A673 (cell line): Measurements from ENCODE around the gene FNBP1.

Experiments
- CTCF ChIP-seq: fragments of 300-800, 200-600 bp; sonication (generic); conservative IDR thresholded peaks from 2 replicates; pipeline ENCODE4 v1.5.1; 2017; ENCODE audit warnings: low read depth, mild to moderate bottlenecking, antibody characterized with exemption, low read length, moderate library complexity, mixed read lengths
- EZH2 ChIP-seq: fragments of 200-600 bp; sonication (generic); IDR thresholded peaks from 2 replicates; pipeline ENCODE4 v1.6.1; 2017; ENCODE audit warnings: borderline replicate concordance, low read depth, mild to moderate bottlenecking, mixed read lengths, antibody characterized with exemption, low read length; ENCODE audit not compliant: poor library complexity, severe bottlenecking

GRCh38 chr9:129958796-129959195 lies 84.2 kb downstream of the FNBP1 start:
- TF ChIP-seq CTCF, result no peak
- TF ChIP-seq EZH2, result no peak
